HepG2 (cell line): ENCODE measurements around the gene ZNF155. TPM values are rescaled to one million over a fixed set of nuclear protein-coding genes. Genes with fewer than 3 reads are reported as not detected.
A peak's percentile ranks its signal among the peaks of the same experiment; 100 is the strongest.

Experiments used
- ELF4 ChIP-seq: sonication (generic); formaldehyde crosslinking; IDR thresholded peaks from 2 replicates; pipeline ENCODE4 v1.5.0; 2020; ENCODE audit warnings: missing genetic modification reagents, mild to moderate bottlenecking, moderate library complexity, borderline replicate concordance
- GLMP ChIP-seq: sonication (generic); formaldehyde crosslinking; IDR thresholded peaks from 2 replicates; pipeline ENCODE4 v1.9.0; 2021; ENCODE audit warnings: missing genetic modification reagents, mild to moderate bottlenecking, borderline replicate concordance
- MEIS2 ChIP-seq: sonication (generic); formaldehyde crosslinking; IDR thresholded peaks from 2 replicates; pipeline ENCODE4 v1.9.0; 2021; ENCODE audit warnings: mild to moderate bottlenecking, missing genetic modification reagents
- NFAT5 ChIP-seq: sonication (generic); formaldehyde crosslinking; IDR thresholded peaks from 2 replicates; pipeline ENCODE4 v1.4.0; 2020; ENCODE audit warnings: missing genetic modification reagents
- YEATS2 ChIP-seq: sonication (generic); formaldehyde crosslinking; IDR thresholded peaks from 2 replicates; pipeline ENCODE4 v1.4.0; 2020; ENCODE audit warnings: missing genetic modification reagents, borderline replicate concordance
- ZBTB20 ChIP-seq: sonication (generic); formaldehyde crosslinking; IDR thresholded peaks from 2 replicates; pipeline ENCODE4 v1.8.1; 2023; ENCODE audit warnings: missing genetic modification reagents, low read depth, mild to moderate bottlenecking, borderline replicate concordance
- ZNF124 ChIP-seq: sonication (generic); formaldehyde crosslinking; IDR thresholded peaks from 2 replicates; pipeline ENCODE4 v1.4.0; 2020; ENCODE audit warnings: missing genetic modification reagents
- ZNF160 ChIP-seq: sonication (generic); formaldehyde crosslinking; IDR thresholded peaks from 2 replicates; pipeline ENCODE4 v1.8.0; 2022; ENCODE audit warnings: mild to moderate bottlenecking, inconsistent platforms, missing genetic modification reagents
- ZNF20 ChIP-seq: sonication (generic); formaldehyde crosslinking; IDR thresholded peaks from 2 replicates; pipeline ENCODE4 v1.4.0; 2020; ENCODE audit warnings: mild to moderate bottlenecking, moderate library complexity, missing genetic modification reagents
- ZNF225 ChIP-seq: sonication (generic); formaldehyde crosslinking; IDR thresholded peaks from 2 replicates; pipeline ENCODE4 v1.4.0; 2020; ENCODE audit warnings: mild to moderate bottlenecking, missing genetic modification reagents
- ZNF552 ChIP-seq: sonication (generic); formaldehyde crosslinking; IDR thresholded peaks from 2 replicates; pipeline ENCODE4 v1.9.0; 2022; ENCODE audit warnings: missing genetic modification reagents, mild to moderate bottlenecking, borderline replicate concordance
- ZNF816 ChIP-seq: sonication (generic); formaldehyde crosslinking; IDR thresholded peaks from 2 replicates; pipeline ENCODE4 v1.8.0; 2022; ENCODE audit warnings: missing genetic modification reagents, mild to moderate bottlenecking, borderline replicate concordance
- polyA plus RNA-seq, 8 experiments: library from polyadenylated mRNA; depleted of rRNA in 3 of 8; stranded (reverse) in 7 of 8; unstranded in 1 of 8; fragments of >200 nt; fragmentation: Illumina TruSeq in 4 of 8; extraction: Trizol in 4 of 8; gene quantifications; 2 replicates each; pipeline versions ENCODE4 v1.2.1 to v1.2.3, GENCODE V29; 2011 to 2016; ENCODE audit warnings: low read depth in 4 of 8, missing spikeins in 1 of 8, mixed read lengths in 1 of 8; ENCODE audit not compliant: insufficient read depth in 1 of 8
- total RNA-seq, 5 experiments: library from RNA; depleted of rRNA; stranded (reverse); fragments of >200 nt; fragmentation: Illumina TruSeq; extraction: Trizol; gene quantifications; 2 replicates each; pipeline ENCODE4 v1.2.3, GENCODE V29; 2016; ENCODE audit warnings: low read depth in 1 of 5
- TF ChIP-seq, protein P1 (sequence below): sonication (generic); formaldehyde crosslinking; IDR thresholded peaks from 2 replicates; pipeline ENCODE4 v1.4.0; 2020; ENCODE audit warnings: low read depth, mild to moderate bottlenecking, missing genetic modification reagents
- TF ChIP-seq, protein P2 (sequence below): sonication (generic); IDR thresholded peaks from 2 replicates; pipeline ENCODE4 v1.6.1; 2016; ENCODE audit warnings: low read depth, borderline replicate concordance
- TF ChIP-seq, protein P3 (sequence below): sonication (generic); formaldehyde crosslinking; conservative IDR thresholded peaks from 2 replicates; pipeline ENCODE4 v1.8.0; 2022; ENCODE audit warnings: mild to moderate bottlenecking, moderate library complexity, missing genetic modification reagents

Gene ZNF155
- total and polyA plus RNA-seq, 2 of the 13 experiments (the other 11 are each of a cell fraction or from before 2014, with no cell fraction given), result 2.5 to 3.6 TPM

DNA sequence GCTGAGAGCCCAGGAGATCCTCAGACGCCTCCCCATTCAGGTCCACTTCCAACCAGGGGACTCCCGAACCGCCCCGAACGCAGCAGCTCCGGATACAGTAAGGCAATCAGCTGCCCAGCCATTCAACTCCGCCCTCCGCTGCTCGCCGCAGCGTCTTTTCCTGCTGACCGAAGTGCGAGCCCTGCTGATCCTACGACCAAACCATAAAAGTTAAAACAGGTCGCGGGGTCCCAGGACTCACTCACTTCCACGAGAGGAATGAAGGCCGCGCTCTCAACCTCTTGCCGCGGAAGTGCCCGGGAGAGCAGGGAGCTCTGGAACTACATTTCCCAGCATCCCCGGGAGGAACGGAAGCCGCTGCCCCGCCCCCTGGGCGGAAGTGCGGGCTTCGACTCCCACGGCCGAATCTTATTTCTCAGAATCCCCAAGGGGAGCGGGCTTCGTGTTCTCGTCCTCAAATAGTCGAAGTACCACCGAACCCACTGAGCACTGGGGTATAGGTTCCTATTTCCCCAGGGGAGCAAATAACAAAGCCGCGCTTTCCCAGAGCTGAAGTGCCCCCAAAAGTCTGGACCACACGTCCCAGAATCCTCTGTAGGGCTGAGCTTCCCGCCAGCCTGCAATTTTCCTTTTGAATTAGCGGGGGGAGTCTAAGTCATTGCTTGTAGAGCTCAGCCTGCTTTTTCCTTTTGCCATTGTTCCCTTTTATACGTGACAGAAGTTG, 48.8 kb upstream of the ZNF155 start, which contains the start of gene ZNF45 (continued):
- TF ChIP-seq, protein P1, sequence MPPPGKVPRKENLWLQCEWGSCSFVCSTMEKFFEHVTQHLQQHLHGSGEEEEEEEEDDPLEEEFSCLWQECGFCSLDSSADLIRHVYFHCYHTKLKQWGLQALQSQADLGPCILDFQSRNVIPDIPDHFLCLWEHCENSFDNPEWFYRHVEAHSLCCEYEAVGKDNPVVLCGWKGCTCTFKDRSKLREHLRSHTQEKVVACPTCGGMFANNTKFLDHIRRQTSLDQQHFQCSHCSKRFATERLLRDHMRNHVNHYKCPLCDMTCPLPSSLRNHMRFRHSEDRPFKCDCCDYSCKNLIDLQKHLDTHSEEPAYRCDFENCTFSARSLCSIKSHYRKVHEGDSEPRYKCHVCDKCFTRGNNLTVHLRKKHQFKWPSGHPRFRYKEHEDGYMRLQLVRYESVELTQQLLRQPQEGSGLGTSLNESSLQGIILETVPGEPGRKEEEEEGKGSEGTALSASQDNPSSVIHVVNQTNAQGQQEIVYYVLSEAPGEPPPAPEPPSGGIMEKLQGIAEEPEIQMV (CRISPR knock-in tag), result no peak
- TF ChIP-seq ZBTB20 (CRISPR knock-in tag), result 0 out of 2 replicates have a peak, but pooled peaks have one; percentile 26
- no peak for TF ChIP-seq GLMP (CRISPR knock-in tag)
- TF ChIP-seq YEATS2 (CRISPR knock-in tag), result peak; percentile 77; the same call in 1 of the 2 replicates
- TF ChIP-seq ZNF816 (CRISPR knock-in tag), result 0 out of 2 replicates have a peak, but pooled peaks have one; percentile 49
- TF ChIP-seq ELF4 (CRISPR knock-in tag), result peak; percentile 79; the same call in 1 of the 2 replicates
- 0 out of 2 replicates have a peak, but pooled peaks have one; percentile 29 for TF ChIP-seq MEIS2 (CRISPR knock-in tag)
- TF ChIP-seq, protein P2, sequence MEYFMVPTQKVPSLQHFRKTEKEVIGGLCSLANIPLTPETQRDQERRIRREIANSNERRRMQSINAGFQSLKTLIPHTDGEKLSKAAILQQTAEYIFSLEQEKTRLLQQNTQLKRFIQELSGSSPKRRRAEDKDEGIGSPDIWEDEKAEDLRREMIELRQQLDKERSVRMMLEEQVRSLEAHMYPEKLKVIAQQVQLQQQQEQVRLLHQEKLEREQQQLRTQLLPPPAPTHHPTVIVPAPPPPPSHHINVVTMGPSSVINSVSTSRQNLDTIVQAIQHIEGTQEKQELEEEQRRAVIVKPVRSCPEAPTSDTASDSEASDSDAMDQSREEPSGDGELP, result no peak
- TF ChIP-seq ZNF552 (CRISPR knock-in tag), result peak; percentile 56; the same call in 1 of the 2 replicates
- TF ChIP-seq, protein P3, sequence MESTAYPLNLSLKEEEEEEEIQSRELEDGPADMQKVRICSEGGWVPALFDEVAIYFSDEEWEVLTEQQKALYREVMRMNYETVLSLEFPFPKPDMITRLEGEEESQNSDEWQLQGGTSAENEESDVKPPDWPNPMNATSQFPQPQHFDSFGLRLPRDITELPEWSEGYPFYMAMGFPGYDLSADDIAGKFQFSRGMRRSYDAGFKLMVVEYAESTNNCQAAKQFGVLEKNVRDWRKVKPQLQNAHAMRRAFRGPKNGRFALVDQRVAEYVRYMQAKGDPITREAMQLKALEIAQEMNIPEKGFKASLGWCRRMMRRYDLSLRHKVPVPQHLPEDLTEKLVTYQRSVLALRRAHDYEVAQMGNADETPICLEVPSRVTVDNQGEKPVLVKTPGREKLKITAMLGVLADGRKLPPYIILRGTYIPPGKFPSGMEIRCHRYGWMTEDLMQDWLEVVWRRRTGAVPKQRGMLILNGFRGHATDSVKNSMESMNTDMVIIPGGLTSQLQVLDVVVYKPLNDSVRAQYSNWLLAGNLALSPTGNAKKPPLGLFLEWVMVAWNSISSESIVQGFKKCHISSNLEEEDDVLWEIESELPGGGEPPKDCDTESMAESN, result 0 out of 2 replicates have a peak, but pooled peaks have one; percentile 42
- 0 out of 2 replicates have a peak, but pooled peaks have one; percentile 61 for TF ChIP-seq ZNF20
- no peak for TF ChIP-seq ZNF160 (CRISPR knock-in tag)
- TF ChIP-seq ZNF225 (CRISPR knock-in tag), result no peak
- peak; percentile 86 for TF ChIP-seq NFAT5 (CRISPR knock-in tag)
- TF ChIP-seq ZNF124 (CRISPR knock-in tag), result no peak
